Measurements from ENCODE around the gene CCDC192.

DNA sequence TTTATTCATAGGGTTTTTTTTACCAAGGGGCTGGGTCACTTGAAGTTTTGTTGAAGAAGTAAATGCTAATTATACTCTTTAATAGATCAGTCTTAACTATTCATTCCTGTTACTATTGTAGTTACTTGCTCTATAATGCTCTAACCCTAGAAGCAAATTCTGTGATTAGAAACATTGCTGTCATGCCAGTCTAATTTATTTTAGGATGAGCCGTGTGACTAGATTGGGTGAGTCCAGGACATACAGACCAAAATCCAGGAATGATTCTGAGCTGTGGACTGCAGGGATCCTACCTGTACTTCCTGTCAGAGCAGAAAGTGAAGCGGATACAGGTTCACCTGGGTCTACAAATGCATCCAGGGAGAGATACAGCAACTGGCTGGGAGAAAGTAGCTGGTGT is 757 bp upstream of the CCDC192 start:
- TF ChIP-seq CTCF (conservative IDR thresholded peaks at IDR 0.05; ENCODE audit: low read depth, low read length) (no peak), NFE2L2 (IDR thresholded peaks at IDR 0.05; ENCODE audit: low read depth, low read length) (no peak), POLR2A (IDR thresholded peaks at IDR 0.05; ENCODE audit: low read depth, low read length) (no peak), RAD21 (IDR thresholded peaks at IDR 0.05; ENCODE audit: low read length) (no peak), CEBPB (IDR thresholded peaks at IDR 0.05; ENCODE audit: low read depth, low read length) (no peak), MAZ (IDR thresholded peaks at IDR 0.05; ENCODE audit: borderline replicate concordance, low read depth, low read length) (no peak), USF2 (IDR thresholded peaks at IDR 0.05; ENCODE audit: low read depth, low read length) (no peak), RFX5 (IDR thresholded peaks at IDR 0.05; ENCODE audit: low read depth, low read length) (no peak), MXI1 (IDR thresholded peaks at IDR 0.05; ENCODE audit: borderline replicate concordance, low read depth, low read length) (no peak), SMC3 (IDR thresholded peaks at IDR 0.05; ENCODE audit: low read depth, low read length) (no peak), RCOR1 (IDR thresholded peaks at IDR 0.05; ENCODE audit: insufficient replicate concordance, low read length) (no peak)

Measured in IMR-90 (cell line).